ENCODE data around the gene ARL4D.
A peak's percentile ranks its signal among the peaks of the same experiment; 100 is the strongest.
"Not testable (repeated sequence)": the region's sequence is repeated elsewhere in the genome, so short reads cannot be mapped to it uniquely, and the experiment has no call there.

ARL4D gene

GRCh38 chr17:43371227-43371821 is 27.5 kb upstream of the ARL4D start:
- DNase-seq: no peak

DNA sequence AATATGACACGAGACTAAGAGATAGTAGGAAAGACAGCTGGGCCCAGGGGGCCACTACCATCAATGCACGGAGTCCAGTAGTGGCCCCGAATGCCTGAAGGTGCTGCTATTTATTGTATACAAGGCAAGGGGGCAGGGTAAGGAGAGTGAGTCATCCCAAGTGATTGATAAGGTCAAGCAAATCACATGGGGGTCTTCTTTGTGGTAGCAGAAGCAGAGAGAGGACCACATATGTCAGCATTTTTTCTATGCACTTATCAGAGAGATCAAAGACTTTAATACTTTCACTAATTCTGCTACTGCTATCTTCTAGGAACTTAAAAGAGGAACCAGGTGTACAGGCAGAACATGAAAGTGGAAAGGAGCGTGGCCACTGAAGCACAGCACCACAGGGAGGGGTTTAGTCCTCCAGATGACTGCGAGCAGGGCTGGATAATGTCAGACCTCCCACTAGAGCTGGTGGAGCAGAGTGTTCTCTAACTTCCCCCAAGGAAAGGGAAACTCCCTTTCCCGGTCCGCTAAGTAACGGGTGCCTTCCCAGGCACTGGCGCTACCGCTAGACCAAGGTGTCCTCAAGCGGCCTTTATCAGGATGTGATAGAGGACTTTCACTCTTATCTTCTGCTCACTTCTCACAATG is 26.4 kb upstream of the ARL4D start:
- peak; percentile 32 to 70 for DNase-seq

DNA sequence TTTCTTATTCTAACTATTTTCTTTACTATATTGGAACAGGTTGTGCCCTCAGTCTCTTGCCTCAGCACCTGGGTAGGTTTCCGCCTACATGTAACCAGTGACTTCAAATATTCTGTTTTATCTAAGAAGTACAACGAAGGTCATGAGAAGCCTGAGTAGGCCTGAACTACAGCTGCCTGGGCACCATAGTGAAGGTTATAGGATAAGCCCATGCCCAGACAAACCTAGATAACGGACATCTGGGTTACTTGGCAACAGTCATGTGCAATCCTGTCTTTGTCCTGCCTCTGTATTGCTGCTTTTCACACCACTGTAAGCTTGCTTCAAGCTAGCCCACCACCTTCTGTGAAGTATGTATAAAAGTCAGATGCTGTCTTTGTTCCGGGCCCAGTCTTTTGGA is 25.4 kb upstream of the ARL4D start:
- DNase-seq: no peak

DNA sequence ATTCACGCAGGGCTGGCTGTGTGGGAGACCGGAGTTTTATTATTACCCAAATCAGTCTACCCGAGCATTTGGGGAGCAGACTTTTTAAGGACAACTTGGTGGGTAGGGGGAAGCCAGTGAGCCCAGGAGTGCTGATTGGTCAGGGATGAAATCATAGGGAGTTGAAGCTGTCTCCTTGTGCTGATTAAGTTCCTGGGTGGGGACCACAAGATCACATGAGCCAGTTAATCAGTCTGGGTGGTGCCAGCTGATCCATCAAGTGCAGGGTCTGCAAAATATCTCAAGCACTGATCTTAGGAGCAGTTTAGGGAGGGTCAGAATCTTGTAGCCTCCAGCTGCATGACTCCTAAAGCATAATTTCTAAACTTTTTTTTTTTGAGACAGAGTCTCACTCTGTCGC is 22.9 kb upstream of the ARL4D start:
- not testable (repeated sequence) for DNase-seq

DNA sequence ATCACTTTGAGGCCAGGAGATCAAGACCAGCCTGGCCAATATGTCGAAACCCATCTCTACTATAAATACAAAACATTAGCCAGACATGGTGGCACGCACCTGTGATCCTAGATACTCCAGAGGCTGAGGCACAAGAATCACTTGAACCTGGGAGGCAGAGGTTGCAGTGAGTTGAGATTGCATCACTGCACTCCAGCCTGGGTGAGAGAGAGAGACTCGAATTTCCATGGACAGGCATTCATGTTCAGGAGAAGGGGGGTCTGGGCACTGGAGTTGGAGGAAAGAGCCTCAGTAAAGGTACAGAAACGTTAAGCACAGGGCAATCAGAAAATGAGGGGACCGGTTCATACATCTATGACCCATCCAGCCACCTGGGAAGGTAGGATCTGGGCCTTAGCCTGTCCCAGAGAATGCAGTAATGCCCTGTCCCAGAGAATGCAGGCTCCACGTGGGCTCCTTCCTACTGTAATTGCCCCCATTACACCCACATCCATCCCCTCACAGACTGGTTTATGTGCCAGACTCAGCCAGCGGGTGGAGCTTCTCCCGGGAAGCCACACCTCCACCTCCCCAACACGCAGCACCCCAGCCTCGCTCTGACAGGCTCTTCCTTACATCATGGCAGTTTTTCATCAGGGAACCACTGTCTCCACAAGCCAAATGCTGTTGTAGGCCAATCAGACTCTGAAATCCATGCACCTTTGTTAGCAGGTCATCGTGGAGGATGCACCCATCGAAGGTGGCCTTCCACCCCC is 21.6 kb upstream of the ARL4D start:
- no peak for DNase-seq

DNA sequence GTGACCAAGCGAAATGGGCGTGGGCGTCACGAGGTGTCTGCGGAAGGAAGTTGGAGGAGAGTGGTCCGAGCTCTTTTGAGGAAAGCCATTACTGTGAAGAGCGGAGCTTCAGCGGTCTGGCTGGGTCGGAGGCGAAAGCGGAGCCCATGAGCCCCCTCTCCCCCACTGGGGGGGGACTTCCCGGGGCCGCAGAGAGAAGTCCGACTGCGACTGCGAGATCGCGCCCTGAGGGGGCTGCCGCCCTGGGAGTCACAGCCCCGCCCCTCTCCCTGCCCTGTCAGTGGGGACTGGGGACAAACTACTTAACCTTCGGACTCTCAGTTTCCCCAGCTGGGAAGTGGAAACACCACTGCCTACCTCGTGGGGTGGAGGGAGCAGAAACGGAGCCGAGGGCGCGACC is 20.0 kb upstream of the ARL4D start:
- DNase-seq: no peak

- no peak for DNase-seq
These were observed 18.5 kb upstream of the ARL4D start for GRCh38 chr17:43380307-43380706.

DNA sequence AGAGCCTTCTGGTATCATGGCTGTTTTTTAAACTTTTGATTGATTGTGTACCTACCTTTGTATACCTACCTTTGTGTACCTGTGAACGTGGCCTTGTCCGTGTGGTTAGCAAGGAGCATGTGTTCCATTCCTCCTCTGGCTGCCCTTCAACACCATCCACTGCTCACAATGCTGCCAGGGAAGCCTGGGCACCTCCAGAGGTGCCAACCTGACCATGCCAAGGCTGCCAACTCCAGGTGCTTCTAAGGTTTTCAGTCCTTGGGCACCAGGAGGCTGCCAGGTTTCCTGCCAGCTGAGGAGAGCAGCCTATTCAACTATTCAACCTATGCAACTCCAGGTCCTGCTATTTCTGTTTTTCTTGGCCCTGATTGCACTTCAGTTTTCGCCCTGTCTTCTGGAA is 17.6 kb upstream of the ARL4D start:
- no peak for DNase-seq

GRCh38 chr17:43381621-43382020 is 17.2 kb upstream of the ARL4D start:
- DNase-seq: no peak

DNA sequence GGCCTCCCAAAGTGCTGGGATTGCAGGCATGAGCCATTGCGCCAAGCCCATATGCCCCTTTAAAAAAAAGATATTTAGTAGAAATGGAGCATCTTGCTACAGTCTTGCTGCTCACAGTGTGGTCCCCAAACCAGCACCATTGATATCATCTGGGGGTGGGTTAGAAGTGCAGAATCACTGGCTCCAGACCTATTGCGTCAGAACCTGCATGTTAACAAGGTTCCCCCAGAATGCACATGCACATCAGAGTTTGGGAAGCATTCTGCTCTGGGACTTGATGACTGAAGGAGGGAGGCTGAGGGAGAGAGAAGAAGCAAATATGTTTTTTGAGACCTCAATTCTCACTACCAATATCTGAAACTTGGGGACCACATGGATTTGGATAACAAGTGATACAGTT is 16.0 kb upstream of the ARL4D start:
- no peak for DNase-seq

DNA sequence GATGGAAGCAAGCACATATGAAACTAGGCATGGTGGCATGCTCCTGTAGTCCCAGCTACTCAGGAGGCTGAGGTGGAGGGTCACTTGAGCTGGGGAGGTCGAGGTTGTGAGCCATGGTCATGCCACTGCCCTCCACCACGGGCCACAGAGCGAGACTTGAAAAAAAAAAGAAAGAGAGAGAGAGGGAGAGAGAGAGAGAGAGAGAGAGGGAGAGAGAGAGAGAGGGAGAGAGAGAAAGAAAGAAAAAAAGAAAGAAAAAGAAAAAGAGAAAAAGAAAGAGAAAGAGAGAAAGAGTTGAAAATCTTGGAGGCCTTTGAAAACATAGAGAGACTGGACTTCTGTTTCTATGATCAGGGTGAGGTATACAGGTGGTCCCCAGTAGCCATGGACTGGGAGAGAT is 15.4 kb upstream of the ARL4D start:
- no peak for DNase-seq

DNA sequence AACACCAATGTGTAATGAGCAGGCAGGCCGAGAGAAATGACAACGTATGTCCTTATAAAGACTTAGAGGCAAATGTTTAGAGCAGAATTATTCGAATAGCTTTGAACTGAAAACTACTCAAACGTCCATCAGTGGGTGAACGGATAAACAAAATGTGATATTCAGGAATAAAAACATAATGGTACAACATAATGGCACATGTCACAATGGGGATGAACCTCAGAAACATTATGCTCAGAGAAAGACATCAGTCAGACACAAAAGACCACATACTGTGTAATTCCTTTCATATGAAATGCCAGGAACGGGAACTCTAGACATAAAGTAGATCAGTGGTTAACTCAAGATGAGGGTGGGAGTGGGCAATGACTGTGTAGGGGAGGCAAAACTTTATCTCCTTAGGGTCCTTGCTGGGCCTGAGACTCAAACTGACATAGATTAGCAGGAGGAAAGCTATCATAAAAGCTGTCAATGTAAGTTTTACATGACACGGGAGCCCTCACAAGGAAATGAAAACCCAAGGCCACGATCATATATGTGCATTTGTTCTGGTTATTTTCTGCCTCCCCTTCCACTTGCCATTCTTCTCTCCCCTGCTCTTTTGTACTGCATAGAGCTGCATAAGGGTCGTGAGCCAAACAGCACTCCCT is 14.8 kb upstream of the ARL4D start:
- no peak for DNase-seq

- no peak for DNase-seq
These were observed 14.3 kb upstream of the ARL4D start for GRCh38 chr17:43384476-43384862.

- DNase-seq: no peak
These were observed 13.6 kb upstream of the ARL4D start for GRCh38 chr17:43385046-43385831.

DNA sequence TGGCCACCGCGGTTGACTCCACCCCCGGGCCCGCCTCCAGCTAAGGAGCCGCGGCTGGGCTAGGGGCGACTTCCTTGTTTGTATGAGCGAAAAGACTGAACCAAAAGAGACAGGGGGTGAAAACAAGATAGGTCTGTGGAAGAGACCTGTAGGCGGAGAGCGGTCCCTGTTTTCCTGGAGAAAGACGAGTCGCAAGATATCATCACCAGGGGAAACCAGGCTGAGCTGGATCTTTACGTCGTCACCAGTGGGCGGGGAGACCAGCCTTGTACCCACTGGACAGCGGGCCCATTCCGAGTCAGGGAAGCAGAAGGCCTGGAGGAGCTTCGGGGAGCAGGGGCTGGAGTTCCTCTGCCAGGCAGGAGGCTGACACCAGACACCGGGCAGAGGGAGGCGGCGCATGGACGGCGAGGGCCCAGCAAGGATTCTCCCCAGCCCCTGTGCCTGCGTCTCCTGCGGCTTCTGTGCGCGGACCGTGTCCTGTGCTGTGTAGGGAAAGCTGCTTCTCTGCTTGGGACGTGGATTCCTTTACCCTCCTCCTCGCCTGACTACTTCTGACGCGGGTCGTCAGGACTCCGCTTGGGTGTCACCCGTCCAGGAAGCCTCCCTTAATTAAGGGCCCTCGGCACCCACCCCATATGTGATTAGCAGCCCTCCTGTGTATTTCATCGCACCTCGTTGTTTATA is 10.3 kb upstream of the ARL4D start:
- DNase-seq: peak; percentile 96 to 98

DNA sequence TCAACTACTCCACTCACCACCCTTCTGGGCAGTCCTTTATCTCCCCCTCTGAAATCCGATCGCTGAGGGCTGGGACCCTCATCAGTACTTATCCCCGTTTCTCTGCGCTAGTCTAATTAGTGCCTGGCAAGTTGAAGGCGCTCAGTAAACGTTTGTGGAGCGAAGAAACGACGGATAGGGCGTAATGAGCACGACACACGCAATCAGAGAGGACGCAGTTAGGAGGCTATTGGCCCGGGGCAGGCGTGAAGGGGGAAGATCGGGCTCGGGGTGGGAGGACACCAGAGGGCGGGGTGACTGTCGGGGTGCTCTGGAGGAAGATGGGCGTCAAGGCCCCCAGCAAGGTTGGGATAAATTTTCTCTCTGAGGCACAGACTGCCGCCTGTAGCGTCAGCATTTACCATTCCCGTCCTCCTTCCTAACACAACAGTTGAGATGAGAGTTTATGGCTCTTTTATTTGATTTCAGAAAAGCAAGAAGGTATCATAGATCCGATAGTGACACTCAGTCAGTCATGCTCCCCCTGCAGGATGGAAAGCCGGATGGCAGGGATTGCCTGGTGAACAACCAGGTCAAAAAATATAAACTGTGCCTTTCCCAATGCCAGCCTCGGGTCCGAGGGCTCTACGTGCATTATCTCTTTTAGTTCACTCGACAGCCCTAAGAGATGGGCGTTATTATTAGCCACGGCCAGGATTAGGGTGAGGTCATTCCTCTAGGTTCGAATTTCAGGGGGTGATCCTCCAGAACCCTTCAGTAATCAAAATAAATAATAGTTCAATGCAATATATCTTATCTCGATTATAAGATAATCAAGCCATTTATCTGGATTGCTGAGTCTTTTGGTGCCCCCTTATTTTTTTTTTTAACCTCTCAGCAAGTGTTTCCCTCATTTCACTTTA is 9.5 kb upstream of the ARL4D start:
- peak; percentile 85 to 90 for DNase-seq

DNA sequence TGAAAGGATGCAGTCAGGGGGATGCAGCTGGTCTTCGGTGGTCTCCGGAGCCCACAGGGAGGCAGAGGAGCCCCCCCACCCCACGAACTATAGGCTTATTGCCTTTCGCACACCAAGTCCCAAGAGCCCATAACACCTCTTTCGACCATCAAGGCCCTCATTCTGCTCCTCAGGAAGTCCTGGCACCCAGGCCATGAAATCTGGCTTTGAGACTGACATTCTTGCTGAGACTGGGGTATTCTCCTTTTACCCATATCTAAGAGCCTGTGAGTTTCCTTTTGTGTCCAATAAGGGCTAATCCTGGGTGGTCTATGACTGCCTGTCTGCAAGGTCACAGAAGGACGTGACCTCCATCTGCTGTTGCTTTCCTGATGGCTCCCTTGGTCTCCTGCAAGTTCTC is 6.4 kb upstream of the ARL4D start:
- DNase-seq: no peak

DNA sequence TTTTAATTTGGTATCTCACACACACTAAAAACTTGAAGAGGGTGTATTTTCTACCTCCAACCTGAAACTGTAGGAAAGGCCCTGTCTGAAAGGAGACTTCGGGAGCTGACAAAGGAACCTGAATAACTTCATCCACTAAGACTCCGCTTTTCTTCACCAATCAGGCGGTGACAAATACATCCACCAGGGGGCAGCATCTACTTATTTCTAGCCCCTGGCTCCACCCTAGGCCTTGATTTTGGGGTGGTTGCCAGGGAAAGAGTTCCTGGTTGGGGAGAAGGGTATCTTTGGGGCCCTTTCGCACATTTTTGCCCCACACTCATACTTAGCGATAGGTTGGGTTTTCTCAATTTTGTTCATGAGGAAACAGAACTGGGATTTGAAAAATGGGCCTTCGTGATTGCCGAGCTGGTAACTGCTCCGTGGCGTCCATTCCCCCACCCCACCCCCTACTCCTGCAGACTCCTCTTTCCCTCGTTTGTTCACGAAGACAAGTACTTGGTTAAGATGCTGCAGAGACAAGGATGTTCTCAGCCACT is 4.8 kb upstream of the ARL4D start:
- peak; percentile 92 to 94 for DNase-seq

DNA sequence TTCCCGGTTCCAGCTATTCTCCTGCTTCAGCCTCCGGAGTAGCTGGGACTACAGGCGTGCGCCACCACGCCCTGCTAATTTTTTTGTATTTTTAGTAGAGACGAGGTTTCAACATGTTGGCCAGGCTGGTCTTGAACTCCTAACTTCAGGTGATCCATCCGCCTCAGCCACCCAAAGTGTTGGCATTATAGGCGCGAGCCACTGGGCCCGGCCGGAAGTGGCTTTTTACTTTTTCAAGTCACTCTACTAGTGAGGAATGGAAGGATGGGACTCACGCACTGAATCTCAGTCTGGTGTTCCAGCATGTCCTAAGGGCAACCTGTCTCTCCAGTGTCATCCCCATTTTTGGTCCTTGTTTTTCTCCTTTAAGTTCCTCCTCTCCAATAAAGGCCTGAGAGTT is 4.1 kb upstream of the ARL4D start:
- not testable (repeated sequence) for DNase-seq

DNA sequence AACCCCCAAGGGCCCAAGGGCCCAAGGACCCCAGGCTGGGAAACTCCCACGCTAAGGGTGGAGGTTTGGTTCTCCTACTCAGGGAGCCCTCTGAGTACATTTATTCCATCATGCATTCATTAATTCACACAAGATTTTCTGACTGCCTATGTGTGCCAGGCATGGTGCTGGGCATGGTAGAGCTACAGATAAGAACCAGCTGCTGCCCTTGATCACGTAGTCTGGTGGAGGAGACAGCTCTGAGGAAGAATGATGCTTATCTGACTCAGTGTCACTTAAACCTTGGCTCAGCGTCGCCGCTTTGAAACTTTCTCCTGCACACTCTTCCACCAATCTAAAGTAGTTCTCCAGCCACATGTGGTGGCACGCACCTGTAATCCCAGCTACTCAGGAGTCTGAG is 3.6 kb upstream of the ARL4D start:
- no peak for DNase-seq
